G401.6 (cell line): ENCODE results near the gene CD4.
A peak's percentile ranks its signal among the peaks of the same experiment; 100 is the strongest.
"Not testable (repeated sequence)": the region's sequence is repeated elsewhere in the genome, so short reads cannot be mapped to it uniquely, and the experiment has no call there.

ENCODE experiments used
- FAIRE-seq: peaks from 2 replicates; lab custom pipeline; 2012; peaks lifted over from hg19 to GRCh38; lab: Jason Lieb, UNC

CD4 gene

DNA sequence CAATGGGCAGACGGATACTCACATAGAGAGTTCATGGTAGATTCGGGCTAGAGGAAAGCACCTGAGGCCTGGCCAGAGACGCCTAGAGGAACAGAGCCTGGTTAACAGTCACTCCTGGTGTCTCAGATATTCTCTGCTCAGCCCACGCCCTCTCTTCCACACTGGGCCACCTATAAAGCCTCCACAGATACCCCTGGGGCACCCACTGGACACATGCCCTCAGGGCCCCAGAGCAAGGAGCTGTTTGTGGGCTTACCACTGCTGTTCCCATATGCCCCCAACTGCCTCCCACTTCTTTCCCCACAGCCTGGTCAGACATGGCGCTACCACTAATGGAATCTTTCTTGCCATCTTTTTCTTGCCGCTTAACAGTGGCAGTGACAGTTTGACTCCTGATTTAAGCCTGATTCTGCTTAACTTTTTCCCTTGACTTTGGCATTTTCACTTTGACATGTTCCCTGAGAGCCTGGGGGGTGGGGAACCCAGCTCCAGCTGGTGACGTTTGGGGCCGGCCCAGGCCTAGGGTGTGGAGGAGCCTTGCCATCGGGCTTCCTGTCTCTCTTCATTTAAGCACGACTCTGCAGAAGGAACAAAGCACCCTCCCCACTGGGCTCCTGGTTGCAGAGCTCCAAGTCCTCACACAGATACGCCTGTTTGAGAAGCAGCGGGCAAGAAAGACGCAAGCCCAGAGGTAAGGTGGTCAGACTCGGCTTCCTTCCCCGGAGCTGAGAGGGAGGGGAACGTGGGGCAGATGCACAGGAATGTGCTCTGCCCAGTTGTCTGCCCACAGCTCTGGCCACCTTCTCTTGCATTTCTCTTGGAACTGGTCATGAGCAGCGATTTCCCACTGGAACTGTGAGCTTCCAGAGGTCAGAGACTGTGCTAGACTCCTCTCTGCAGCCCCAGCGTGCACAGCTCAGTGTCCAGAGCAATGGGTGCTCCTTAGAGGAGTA is at the start of gene CD4:
TSS of gene CD4 (plus strand) at position 557 of the 953 bp plus-strand sequence. CDS start 10,611 bp downstream, outside the sequence.
- FAIRE-seq: no peak

DNA sequence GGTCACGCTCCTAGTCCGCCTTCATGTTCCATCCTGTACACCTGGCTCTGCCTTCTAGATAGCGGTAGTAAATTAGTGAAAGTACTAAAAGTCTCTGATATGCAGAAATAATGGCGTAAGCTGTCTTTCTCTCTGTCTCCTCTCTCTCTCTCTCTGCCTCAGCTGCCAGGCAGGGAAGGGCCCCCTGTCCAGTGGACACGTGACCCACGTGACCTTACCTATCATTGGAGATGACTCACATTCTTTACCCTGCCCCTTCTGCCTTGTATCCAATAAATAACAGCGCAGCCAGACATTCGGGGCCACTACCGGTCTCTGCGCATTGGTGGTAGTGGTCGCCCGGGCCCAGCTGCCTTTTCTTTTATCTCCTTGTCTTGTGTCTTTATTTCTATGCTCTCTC is 47.2 kb upstream of the CD4 start:
- FAIRE-seq: not testable (repeated sequence)

DNA sequence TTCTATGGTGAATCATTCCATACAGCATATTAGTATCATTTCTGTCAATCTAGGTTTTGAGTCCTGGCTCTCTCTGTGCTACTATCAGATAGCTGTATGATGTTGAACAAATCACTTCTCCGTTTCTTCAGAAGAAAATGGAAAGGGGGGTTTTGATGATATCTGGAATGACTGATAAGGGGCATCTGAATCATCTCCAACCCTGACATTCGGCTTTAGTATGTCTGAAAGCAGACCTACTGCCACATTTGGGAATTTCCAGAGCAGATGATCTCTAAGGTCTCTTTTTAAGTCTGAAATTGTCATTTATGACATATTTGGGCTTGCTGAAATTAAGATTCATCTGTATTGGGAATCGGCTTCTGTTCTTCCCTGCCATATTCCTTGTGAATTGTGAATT is 46.5 kb upstream of the CD4 start:
- no peak for FAIRE-seq

DNA sequence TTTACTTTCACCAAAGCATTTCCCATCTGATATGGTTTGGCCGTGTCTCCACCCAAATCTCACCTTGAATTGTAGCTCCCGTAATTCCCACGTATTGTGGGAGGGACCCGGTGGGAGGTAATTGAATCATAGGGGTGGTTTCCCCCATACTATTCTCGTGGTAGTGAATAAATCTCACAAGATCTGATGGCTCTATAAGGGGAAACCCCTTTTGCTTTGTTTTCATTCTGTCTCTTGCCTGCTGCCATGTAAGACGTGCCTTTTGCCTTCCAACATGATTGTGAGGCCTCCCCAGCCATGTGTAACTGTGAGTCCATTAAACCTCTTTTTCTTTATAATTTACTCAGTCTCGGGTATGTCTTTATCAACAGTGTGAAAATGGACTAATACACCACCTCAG is 46.0 kb upstream of the CD4 start:
- FAIRE-seq: not testable (repeated sequence)

- FAIRE-seq: no peak
Measured at GRCh38 chr12:6745741-6746525, 43.4 kb upstream of the CD4 start.

DNA sequence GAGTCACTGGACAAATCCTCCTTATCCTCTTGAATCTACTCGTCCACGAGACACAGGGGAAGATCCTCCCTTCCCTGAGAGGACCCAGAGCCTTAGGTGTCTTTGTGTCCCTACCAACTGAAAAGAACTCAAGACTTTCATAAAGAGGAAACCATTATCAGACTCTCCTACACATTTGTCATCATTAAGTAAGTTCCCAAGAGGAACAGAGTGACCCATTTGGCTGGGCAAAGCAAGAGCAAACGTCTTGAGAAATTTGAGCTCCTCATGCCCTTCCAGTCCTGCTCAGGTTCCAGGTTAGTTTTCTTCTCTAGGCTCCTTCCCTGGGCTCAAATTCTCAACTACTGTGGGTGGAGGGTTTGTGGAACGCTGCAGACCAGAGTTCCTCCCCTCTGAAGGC is 42.1 kb upstream of the CD4 start:
- FAIRE-seq: no peak

GRCh38 chr12:6748761-6749160 is 40.6 kb upstream of the CD4 start:
- no peak for FAIRE-seq

DNA sequence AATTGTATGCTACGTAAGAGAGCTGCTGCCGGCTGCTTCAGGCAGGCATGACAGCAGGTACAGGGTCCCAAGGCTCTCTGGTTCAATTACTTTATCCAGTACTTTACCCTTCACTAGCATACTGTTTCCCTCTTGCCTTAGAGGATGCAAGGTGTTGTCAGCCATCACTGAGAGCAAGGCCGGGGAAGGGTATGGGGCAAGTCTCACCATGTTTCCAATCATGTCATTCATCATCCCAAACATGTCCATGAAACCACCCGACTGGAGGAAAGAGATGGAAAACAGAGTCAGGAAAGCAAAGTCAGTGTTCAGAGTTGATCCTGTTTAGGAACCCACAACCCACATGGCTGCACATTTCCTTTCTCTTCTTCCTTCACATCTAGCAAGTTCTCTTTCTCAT is 38.8 kb upstream of the CD4 start:
- FAIRE-seq: no peak

DNA sequence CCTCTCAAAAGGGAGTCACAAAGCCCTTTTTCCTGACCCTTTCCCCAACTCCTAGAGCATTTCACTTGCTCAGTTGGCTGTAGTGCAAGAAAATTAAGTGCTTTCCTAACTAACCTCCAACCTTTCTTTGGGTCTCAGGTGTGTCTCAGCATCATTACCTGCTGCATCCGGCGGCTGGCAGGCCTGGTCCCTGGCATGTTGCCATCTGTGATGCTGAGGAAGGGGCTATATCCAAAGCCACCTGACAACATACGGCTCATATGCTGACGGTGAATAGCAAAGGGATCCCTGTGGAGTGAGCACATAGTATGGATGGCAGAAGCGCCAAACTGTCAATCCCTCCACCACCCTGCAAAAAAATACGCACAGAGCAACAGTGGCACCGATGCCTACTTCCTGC is 37.6 kb upstream of the CD4 start:
- no peak for FAIRE-seq

DNA sequence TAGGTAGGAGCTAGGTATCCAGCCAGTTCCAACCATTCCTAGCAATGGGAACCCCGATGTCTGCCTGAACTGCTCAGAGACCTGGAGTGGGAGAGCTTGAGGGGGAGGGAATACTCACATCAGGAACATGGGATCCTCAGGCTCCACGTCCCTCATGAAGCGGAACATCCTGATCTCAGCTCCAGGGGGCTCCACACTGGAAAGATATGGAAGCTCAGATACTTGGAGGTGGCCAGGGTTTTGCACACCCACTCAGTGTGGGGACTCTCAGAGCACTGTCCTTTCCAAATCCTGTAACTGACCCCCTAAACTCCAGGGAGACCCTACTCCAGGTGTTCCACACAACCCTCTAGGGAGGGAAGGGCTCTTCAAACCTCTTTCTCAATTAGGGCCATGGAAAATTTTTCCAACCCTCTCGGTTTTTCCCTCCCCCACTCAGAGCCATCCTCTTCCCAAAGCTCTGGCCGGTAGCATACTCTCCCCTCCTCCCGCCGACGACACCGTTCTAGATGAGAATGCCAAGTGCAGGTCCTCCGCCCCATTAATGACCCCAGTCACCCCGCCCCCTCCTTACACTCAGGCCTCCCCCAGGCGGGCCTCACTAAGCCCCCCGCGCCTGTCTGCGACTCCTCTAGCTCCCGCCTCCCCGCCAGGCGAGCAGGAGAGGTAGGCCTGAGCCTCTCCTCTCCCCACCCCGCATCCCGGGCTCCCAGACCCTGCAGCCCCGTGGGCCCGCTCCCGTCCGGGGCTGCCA is 37.0 kb upstream of the CD4 start:
- no peak for FAIRE-seq

DNA sequence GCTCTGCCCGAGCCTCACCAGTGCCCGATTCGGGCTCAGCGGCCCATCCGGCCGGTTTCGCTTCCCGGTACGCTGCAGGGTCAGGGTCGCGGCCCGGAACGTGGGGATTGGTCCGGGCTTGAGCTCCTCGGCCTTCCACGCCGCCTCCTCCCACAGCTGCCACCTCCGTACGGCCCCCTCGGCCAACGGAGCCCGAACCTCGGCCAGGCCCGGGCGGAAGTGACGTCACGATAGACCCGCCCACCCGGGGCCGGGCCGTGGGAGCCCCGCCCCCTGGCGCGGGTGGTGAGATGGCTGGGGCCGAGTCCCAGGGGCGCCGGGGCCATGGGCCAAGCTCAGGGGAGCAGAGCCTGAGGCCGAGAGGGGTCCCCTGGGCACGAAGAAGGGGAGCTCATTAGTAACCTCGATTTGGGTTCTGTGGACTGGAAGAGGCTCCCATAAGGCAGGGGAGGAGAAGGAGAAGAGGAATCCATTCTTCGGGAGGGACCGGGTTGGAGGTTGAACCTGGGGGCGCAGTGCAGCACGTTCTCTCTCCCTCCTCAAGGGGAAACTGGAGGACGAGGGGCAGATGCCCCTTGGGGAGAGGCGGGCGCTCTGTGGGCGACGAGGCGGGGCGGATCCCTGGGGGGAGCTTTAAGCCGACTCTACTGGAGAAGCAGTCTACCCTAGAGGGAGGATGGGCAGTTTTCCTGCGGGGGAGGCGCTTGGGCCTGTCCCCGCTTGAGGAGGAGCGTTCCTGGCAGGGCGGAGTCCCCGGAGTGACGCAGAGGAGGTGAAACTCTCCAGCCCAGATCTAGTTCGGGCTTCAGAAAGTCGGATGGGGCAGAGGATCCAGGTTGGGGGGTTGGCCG is 36.2 kb upstream of the CD4 start, which contains the start of gene MLF2:
TSS of gene MLF2 (minus strand) at position 221 of the 851 bp plus-strand sequence. CDS start 807 bp downstream, outside the sequence.
- peak; percentile 98 for FAIRE-seq

DNA sequence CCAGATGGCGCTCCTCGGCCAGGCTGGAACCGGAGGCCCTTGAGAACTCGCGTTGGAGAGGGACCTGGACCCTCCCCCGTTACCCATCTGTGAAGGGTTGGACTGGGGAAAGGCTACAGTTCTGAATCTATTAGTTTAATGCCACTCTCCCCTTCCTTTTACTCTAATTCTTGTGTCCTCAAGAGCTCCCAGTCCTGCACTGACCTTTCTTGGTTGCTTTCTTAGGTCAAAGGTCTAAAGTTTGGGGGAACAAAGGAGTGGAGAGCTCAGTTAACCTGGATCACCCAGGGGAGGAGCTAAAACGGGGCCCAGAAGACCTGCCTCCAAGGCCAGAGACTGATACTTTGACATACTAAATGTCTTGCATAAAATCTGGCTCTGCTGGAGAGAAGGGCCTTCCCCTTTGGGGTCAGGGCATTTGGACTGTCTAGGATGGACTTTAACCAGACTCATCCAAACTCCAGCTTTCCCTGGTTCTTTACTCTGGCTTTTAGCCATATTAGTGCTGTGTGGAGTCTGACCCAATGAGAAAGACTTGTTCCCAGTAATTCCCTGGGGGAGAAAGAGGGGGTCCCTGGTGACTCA is 35.5 kb upstream of the CD4 start:
- no peak for FAIRE-seq

- FAIRE-seq: no peak
Measured at GRCh38 chr12:6754411-6754810, 34.9 kb upstream of the CD4 start.

DNA sequence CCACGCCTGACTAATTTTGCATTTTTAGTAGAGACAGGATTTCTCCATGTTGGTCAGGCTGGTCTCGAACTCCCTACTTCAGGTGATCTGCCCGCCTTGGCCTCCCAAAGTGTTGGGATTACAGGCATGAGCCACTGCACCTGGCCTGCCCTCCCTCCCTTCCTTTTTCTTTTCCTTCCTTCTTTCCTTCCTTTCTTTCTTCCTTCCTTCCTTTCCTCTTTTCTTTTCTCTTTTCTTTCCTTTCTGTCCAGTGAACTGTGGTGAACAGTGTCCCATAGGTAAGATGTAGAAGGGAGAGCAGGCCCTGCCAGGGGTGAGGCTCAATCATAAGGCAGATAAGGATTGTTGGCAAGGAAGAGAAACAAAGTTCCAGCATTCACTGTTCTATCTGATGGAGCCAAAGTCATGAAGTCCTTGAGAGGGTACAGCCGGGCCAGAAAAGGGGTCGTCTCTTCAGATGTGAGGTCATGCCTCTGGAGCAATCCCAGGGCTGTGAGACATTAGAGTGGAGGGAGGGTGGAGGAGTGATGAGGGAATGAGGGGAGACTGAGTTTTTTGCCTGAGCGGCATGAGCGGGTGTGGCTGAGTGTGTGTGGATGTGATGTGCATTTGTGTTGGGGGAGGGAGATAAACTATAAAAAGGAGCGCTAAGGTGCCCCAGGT is 32.2 kb upstream of the CD4 start:
- FAIRE-seq: no peak

- FAIRE-seq: no peak
Measured at GRCh38 chr12:6758506-6759095, 30.7 kb upstream of the CD4 start.

GRCh38 chr12:6759741-6760140 is 29.6 kb upstream of the CD4 start:
- FAIRE-seq: no peak

DNA sequence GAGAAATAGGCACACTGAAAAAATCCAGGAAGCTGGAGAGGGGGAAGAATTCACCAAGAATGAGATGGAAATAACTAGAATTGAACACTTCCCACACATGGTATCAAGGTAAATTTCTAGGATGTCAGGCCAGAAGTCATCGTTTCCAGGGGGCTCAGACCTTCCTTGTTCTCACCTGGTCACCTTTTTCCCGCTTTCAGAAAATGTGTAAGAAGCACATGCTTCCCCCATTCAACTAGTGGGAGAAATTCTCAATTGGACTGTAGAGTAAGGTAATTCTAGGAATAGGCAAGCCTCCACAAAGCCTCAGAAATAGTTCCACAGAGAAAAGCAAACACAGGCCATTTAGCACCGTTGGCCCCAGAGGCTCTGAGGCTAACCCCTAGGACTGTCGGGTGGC is 25.9 kb upstream of the CD4 start:
- FAIRE-seq: no peak

DNA sequence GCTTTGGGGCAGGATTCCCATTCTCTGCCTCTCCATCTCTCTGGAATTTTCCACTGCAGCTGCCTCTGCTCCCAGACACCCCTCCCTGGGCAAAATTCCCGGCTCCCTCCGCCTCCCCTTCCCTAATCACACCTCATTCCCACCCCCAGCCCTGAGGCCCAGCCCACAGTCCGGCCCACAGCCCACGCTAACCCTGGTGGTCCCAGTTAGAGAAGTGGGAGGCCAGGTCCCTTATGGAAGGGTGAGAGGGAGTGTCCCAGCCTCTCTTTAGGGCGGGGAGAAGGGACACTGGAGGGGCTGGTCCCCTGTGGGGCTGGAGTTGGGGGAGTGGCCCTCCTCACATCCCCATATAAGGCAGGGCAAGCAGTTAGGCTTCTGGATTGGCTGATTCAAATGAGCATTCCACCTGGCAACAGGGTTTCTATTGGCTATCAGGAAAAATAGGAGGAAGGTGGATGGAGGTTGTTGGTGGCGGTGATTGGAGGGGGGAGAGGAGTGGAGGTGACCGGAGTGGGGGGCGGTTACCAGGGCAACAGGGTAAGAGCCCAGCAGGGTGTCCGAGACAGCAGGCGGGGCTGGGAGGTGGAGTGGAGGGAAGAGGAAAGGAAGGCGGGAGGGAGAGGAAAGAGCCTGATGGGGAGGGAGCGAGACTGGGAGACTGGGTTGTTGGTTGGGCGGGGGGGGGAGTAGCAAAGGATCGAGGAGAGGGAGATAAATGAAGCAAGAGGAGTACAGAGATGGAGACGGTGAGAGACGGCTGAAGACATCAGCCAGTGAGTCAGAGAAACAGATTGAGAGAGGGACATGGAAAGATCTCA is 25.1 kb upstream of the CD4 start:
- FAIRE-seq: peak; percentile 100

- FAIRE-seq: no peak
Measured at GRCh38 chr12:6765048-6765633, 24.2 kb upstream of the CD4 start.
